GM21737 (cell line): Measurements from ENCODE around the gene CHRNA3.

Source experiments
- ATAC-seq: cut with Tn5 transposase; IDR thresholded peaks from one replicate; pipeline ENCODE4 v1.9.1; 2021; ENCODE audit warnings: mild to moderate bottlenecking, moderate library complexity; ENCODE audit not compliant: unreplicated experiment

CHRNA3 gene

DNA sequence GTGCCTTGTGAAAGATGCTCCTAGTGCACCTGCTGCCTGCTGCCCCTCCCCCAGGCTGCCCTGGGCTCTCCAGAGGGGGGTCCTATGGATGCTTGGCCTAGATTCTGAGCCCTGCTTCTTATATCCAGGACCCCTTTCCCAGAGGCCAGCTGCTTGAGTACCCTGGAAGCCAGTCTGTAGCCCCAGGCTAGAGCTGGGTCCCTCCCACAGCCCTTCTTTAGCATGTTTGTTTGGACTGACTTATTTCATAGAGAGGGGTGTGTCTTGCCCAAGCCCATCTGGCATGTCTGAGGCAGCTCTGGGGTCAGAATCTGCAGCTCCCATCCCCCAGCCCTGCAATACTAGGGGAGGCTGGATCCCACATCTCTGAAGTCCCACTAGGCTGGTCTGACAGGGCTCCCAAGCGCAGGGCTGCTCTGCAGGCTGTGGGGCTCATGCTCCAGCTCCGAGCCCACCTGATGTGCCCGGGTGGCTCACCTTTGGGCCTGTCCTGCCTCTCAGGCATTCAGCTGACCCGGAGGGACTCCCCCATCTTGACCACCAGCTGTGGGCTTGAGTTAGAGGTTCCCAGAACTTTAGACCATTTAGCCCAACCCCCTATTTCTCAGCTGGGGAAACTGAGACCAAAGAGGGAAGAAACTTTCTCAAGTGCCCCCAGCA lies 17.1 kb upstream of the CHRNA3 start:
- ATAC-seq, result no peak

DNA sequence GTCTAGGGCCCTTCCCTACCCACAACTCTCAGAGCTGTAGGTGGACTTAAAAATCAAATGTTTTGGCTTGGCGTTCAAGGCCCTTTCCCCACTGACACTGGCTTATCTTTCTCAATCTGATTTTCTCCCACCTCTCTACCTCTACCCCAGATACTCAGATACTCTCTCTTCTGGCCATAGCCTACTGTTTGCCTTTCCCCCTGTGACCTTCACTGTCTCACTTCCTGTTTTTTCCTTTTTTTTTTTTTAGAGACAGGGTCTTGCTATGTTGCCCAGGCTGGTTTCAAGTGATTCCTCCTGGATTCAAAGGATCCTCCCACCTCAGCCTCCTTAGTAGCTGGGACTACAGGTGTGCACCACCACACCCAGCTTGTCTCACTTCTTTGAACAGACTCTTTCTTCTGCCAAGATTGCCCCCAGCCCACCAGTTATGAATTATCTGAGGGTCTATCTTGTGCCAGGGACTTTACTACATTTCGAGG lies 15.6 kb upstream of the CHRNA3 start:
- no peak for ATAC-seq

DNA sequence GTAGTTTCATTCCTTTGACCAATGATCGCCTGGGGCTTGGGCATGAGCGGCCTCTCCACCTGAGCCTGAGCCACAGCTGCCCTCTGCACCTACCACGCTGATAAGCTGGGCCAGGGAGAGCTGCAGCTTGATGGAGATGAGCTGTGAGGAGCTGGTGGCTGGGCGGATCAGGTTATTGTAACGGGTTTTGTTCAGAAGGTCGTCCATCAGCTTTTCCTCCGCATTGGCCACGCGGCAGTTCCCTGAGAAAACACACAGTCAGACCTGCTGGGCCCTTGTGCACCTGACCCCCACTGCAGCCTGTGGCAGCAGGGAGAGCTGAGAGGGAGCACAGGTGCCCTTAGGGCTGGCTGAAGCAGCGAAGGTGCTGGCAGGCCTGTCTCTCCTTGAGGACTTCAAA lies 14.6 kb upstream of the CHRNA3 start:
- ATAC-seq, result no peak

DNA sequence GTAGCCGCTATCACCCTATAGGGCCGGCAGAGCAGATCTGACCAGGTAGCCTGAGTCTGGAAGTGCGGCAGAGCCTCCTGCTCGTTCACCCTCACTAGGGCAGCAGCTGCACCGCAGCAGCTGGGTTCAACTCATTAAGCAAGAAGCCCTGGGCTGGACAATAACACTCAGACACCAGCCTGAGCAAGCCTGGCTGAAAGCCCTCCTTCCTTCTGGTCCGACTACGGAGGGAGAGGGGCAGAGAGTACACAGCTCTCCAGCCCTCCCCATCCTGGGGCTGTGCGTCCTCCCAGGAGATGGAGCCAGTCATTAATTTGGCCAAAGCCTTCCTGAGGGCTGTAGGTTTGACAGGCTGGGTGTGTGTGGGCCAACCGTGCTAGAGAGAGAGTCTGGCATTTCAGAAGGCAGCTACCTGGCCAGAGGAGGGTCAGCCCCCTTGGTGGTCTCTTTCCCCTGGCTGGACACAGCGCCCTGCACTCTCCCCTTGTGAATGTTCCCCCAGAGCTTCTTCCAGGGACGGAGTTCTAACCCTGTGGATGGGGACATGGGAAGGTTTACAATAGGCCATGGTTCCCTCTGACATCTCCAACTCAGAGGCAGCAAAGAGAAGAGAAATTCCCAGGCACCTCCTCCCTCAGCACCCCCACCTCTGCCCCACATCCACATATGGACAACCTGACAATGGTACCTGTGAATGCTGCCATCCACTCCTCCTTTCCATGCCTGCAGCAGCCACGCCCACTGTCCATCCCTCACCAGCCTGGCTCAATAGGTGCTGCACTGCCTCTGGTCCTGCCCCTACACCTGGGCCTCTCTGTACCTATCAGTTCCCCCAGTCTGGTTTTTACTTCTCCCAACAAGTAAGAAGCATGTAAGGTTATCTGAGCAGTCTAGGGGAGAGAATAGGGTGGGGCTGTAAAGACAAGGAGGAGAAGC lies 13.7 kb upstream of the CHRNA3 start:
- ATAC-seq, result no peak

DNA sequence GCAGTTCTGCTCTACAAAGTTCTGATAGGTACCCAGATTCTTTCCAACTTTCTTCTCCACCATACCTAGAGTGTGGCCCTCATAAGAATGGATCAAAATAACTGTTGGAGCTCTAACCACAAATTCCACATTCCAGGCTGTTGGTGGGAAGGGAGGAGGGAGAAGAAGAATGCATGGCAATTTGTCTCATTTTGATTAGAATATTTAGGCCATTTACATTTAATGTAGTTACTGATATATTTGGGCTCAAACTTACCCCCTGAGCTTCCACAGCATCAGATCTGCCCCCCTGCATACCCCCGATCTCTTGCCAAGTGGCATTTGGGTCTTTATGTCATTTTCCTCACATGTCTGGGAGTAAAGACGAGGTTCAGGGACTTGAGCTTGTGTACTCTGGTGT lies 12.6 kb upstream of the CHRNA3 start:
- no peak for ATAC-seq

DNA sequence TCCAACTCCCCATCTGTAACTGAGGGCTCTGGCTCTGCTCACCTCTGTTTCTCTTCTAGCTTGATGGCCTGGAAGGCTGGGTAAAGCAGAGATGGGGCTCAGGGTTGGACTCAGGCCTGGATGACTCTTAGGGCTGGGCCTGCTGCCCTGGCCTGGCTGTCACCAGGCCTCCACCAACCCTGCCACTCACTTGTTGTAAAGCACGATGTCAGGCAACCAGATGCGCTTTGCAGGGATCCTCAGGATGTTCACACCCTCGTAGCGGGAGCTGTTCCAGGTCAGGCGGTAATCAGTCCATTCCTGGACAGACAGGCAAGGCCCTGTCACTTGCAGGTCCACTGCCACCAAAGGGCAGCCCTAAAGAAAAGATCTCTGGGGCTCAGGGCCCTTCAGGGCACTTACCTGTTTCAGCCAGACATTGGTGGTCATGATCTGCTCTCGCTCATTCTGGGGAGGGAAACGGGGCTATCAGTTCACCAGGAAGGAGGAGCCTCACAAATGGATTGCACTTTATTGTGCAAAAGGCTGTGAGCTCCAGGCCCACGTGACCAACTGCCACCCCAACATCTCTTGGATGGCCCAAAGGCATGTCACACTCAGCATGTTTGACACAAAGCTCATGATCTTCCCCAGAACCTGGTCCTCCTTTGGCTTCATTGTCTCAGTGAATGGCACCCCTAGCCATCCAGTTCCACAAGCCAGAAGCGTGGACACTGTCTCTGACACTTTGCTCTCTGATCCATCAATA lies 10.3 kb upstream of the CHRNA3 start:
- no peak for ATAC-seq

DNA sequence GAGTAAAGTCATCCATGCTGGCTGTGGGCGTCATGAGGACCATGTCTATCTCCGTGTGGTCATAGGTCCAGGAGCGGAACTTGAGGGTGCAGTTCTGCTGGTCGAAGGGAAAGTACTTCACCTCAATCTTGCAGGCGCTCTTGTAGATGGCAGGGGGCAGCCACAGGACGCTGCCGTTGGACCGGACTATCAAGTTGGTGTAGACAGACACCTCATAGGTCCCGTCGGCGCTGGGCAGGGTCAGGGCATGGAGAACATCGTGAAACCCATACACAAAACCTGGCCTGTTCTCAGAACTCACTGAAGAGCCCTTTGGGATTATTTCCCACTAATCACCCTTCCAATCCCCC lies 8.9 kb upstream of the CHRNA3 start:
- no peak for ATAC-seq

DNA sequence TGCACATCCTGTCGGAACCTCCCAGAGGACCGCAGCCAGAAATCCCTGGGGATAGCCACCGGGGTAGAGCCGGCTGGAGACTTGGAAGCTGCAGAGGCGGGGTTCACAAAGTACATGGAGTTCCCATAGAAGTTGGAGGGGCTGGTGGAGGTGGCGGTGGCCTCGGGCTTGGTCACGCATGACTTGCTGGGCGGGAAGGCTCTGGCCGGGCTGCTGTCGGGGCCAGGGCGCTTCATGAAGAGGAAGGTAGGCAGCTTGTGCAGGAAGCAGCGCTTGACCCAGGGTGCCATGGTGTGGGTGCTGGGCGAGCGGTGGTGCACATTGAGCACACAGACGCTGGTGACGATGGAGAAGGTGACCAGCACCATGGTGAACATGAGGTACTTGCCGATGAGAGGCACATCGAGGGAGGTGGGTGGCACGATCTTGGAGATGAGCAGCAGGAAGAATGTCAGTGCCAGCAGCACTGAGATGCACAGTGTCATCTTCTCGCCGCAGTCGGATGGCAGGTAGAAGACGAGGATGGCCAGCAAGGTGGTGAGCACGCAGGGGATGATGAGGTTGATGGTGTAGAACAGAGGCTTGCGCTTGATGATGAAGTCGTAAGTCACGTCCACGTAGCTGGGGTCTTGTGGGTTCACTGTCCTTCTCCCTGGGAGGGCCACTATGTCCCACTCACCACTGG lies 8.4 kb upstream of the CHRNA3 start:
- ATAC-seq, result no peak

DNA sequence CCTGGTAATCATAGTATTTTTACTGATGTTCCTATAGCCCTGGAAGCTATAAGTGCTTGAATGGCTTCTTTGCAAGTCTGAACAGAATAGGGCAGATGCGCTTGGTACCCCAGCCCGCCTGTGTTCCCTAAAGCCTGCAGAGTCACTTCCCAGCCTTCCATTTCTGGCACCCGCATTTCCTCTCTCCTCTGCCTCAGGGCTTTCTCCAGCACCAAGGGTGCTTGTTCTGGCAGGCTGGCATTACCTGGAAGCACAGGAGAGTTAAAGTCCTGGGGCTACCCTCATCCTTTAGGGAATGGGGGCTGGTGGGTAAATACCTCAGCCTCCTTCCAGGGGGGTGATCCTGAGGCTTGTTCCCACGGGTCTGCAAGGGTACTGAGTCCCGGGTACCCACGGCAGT lies 7.4 kb upstream of the CHRNA3 start:
- no peak for ATAC-seq

DNA sequence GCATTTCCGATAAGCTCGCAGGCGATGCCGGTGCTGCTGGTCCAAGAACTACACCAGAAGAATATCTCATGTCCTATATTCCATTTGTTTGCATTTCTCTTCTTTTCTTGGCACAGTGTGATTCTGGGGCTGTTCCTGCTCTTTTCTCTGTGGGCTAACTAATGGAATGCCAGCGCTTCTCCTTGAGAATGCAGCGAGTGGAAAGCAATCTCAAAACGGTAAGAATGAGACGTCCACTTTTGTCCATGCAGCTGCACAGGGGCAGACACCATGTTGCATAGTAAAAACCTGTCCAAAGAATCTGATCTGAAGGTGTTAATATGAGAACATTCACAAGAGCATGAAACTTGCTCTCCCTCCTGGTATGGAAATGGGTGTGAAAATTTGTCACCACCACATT lies 6.6 kb upstream of the CHRNA3 start:
- no peak for ATAC-seq

DNA sequence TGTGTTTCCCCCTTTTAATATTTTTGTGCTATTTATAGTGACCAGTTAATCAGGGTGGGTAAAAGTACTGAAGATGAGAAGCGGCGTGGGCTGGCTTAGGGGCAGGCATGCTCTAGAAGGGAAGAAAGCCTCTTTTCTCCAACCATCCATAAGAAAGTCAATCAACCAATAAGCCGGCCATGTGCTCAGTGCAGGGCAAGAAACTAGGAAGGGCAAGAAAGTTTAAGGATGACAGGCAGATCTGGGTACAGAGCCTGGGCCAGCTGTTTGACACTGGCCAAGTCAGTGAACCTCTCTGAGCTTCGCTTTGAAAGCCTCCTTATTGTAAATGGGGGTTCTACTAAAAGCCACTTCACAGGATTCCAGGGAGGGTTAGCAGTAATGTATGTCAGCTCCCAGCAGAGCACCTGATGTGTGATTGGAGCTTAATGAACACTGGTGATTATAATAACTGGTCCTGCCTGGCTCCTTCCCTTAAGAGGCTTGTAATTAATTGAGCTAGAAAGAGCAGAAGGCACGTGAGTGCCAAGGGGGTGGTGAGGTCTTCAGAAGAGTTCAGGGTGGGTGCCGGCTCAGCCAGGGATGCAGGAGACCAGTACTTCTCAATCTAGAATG lies 5.7 kb upstream of the CHRNA3 start:
- no peak for ATAC-seq

DNA sequence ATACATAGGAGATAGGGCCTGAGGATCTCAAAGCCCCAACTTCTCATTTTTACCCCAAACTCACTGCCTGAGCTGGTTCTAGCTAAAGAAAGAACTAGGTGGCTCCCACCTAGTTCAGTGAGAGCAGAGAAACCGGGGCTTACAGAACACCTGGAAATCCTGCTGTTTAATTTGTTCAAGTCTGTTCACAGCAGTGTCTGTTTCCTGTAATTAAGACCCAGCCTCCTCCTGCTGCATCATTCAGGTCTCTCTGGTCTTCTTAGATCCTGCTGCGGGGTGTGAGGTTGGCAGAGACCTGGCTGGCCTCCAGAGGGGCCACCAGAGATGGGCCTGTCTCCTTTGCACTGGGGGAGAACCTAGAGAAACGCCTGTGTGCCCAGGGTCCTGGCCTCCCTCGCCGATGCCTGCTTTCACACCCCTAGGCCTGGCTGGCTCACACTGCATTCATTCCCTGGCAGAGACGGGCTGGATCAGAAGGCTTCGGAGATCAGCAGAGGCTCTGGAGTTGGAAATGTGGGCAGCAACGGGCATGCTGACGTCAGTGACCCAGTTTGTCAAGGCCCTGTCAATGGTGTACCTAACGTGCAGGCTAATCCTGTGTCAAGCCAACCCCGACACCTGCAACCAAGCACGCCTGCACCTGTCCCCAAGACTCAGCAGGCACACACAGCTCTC lies 4.9 kb upstream of the CHRNA3 start:
- ATAC-seq, result no peak

DNA sequence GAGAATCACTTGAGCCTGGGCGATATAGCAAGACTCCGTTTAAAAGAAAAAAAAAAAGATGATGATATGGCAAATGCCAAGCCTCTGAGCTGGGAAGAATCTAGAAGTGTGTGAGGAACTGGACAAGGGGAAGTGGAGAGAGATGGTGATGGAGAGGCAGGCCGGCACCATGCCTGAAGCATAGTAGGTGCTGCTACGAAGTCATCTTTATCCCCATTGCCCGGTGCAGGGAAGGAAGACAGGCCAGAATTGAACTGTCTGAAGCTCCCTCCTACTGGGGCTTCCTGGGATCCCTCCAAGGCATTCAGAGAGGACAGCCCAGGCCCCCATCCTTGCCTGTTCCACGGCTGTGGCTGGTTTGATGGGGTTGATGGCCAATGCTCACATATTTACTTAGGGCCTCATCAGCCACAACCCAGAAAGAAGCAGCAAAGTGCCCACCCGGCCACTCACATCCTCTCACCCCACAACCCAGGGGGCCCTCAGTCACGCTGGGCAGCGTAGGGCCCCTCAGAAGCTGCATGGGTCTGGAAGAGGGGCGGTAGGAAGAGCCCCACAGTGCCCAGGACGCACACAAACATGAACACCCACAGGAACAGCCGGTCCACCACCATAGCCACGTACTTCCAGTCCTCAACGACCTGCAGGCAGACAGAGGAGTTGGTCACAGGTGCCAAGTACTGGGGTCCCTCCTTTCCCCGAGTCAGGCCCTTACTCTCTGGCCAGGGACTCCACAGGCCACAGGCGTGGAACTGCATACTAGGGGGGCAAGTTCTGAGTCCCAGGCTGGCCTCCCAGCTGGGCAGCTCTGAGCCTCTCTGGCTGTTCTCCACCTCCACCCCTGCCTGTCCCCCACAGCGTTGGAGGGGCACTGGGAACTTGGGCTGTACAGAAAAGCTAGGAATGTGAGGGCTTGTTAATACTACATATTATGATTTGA lies 4.1 kb upstream of the CHRNA3 start:
- no peak for ATAC-seq

DNA sequence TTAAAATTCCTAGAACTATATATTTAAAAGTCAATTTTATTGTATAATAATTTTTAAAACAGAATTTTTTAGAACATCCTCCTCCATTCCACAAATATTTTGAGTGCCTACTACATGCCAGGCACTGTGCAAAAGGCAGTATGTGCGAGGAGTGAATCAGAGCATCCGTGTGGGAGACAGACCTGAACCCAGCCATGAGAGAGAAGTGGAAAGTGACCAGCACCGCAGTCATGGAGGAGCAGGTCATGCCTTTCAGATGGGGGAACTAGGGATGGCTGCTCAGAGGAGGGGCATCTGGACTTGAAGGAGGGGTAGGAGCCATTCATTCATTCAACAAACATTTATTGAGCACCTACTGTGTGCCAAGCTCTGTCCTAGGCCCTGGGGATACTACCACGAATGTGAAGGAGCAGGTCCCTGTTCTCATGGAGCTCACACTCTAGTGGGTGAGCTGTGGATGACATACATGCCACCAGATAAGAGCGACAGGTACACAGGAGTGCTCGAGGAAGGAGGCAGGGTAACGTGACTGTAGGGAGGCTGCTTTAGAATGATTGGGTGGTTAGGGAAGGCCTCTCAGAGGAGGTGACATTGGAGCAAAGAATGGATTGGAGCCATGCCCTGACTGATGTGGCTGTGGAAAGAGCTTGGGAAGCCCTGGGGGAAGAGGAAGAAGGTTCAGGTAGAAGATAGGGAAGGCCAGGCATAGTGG lies 3.1 kb upstream of the CHRNA3 start:
- ATAC-seq, result no peak

DNA sequence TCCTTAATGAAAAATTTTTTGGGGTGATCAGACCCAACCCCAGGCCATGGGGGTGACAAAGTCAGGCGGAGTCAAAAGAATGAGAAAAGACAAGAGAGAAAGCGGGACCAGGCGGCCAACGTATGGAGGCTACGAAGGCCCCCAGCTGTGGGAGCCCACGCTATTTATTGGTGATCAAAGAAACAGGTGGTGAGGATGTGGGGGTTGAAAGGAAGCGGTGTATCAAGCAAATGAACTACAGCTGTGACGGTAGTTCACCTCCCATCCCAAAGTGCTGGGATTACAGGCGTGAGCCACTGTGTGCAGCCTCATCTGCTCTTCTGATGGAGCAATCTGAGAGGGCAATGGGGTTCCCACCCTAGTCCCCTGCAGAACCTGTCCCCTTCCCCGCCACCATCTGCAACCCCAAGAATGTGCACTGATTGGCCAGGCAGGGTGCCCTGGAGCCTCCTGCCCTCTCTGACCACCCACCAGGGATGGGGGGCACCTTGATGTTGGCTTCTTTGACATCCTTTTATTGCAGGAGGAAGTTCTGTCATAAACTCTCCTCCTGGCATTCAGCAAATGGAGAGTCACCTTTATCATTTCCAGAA lies 1.1 kb upstream of the CHRNA3 start:
- ATAC-seq, result no peak

DNA sequence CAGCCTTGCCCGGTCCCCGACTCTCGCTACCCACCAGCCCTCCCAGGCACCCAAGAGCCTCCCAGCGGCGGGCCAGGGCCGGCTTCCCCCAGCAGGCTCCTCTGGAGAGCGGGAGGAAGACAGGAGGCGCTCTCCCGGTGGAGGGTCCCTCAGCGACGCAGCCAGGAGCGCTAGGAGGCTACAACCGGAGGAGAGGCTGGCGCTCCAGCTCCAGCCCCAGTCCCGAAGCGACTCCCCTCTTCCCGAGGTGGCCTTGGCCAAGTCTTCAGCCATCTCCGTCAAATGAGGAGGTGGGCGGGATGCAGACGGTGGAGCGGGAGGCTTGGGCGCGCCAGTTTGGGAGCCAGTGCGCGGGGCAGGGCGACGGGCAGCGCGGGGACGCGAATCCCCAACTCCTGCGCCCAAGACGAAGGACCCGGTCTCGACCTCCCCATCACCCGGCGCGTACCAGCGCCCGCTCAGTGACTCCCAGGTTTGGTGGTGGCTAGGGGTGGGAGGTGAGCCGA lies 722 bp downstream of the CHRNA3 start:
- ATAC-seq, result no peak

DNA sequence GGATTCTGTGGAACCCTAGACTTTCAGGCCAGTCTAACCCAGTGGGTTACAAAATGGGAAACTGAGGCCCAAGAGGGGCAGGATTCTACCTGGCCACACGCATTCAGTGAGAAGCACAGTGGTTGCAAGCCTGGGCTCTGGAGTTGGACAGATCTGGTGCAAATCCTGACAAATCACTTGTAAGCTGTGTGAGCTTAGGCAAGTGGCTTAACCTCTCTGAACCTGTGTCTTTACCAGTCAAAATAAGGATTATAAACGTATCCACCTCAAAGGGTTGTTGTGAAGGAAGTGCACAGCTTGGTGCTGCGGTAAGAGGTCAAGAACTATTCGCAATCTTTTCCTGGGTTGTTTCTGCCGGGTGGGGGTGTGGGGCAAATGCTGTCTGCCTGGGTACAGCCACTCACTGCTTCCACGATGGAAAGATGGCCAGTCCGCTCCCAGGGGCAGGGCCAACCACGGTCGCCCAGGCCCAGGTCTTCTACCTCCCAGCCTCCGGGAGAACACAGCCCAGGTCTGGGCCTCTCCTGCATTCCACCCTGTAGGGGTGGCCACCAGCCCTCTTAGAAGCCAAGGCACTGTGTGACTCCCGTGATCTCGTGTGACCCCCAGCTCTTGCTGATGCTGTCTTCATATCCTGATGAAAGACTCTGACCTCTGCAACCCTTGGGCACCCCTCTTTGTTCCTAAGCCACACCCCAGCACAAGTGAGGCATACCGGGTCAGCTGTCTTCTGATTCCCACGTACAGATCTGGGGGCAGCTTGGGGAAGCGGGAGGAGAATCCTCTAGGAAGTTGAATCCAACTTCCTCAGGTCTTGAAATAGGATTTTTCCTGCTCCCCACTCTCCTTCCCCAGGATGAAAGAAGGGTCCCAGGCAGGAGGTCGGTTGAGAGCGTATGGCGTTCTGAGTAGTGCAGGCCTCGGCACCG lies 1.5 kb downstream of the CHRNA3 start:
- no peak for ATAC-seq
